ENCODE measurements around the gene SPEF1. TPM values are rescaled to one million over a fixed set of nuclear protein-coding genes. Genes with fewer than 3 reads are reported as not detected.
A peak's percentile ranks its signal among the peaks of the same experiment; 100 is the strongest.
"Not testable (repeated sequence)": the region's sequence is repeated elsewhere in the genome, so short reads cannot be mapped to it uniquely, and the experiment has no call there.

Gene SPEF1
- total and polyA plus RNA-seq, 4 donors: 2.8 to 11.4 (median 9.1) TPM

DNA sequence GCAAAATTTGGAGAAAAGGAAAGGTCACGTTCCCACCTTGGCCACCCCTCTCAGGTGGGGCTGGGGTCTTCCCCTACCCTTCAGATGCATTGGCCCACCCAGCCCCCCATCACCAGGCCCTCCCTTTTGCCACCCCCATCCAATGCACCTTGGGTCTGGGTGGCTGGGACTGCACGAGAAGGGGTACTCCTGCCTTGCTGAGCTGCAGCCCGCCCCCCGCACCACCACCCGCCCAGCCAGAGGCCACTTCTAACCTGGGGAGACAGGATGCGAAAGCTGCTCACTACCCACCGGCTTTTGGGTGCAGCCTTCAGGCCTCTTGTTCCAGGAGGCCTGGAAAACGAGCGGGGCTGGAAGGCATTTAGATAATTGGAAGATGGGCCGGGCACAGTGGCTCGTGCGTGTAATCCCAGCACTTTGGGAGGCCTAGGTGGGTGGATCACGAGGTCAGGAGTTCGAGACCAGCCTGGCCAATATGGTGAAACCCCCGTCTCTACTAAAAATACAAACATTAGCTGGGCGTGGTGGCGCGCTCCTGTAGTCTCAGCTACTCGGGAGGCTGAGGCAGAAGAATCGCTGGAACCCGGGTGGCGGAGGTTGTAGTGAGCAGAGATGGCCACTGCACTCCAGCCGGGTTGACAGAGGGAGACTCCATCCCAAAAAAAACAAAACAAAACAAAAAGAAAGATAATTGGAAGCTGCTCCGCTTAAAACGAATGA is 13.6 kb upstream of the SPEF1 start:
- WGBS (ENCODE audit: insufficient coverage): 90% methylated on average over 9 of the region's 25 CpGs
- Histone ChIP-seq H3K9me3 (ENCODE audit: control insufficient read depth, insufficient read depth, low read length) (no peaks in the 10 kb centered on the region), H3K27ac (ENCODE audit: low read depth, low read length) (peak overlapping the region; percentile 97), H3K36me3 (ENCODE audit: control insufficient read depth, insufficient read depth, low read length) (peaks cover 7% of the 10 kb centered on the region), H3K4me1 (ENCODE audit: control insufficient read depth, insufficient read depth, low read length) (peaks cover 49% of the 10 kb centered on the region), H3K27me3 (ENCODE audit: control insufficient read depth, insufficient read depth, low read length) (no peaks in the 10 kb centered on the region), H3K4me3 (ENCODE audit: low read depth, low read length) (peak overlapping the region; percentile 97)
- no peak for DNase-seq (ENCODE audit: low read depth in 4 of 6, low spot score in 6 of 6)

DNA sequence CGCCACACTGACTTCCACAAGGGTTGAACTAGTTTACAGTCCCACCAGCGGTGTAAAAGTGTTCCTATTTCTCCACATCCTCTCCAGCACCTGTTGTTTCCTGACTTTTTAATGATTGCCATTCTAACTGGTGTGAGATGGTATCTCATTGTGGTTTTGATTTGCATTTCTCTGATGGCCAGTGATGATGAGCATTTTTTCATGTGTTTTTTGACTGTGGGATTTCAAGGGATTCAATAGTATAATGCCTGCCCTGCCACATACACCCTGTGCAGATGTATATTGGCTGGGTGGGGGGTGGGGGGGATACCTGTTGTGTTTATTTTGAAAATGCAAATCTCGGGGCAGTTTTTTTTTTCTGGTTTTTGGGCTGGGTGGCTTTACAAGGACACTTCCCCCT is 12.9 kb upstream of the SPEF1 start:
- not testable (repeated sequence) for DNase-seq (ENCODE audit: low read depth in 4 of 6, low spot score in 6 of 6); H3K36me3 ChIP-seq (ENCODE audit: control insufficient read depth, insufficient read depth, low read length); H3K27me3 ChIP-seq (ENCODE audit: control insufficient read depth, insufficient read depth, low read length); H3K9me3 ChIP-seq (ENCODE audit: control insufficient read depth, insufficient read depth, low read length); H3K4me3 ChIP-seq (ENCODE audit: low read depth, low read length); H3K27ac ChIP-seq (ENCODE audit: low read depth, low read length)
- WGBS (ENCODE audit: insufficient coverage): no CpG with 5 or more reads among the region's 3 CpGs
- peaks cover 42% of the 10 kb centered on the region for H3K4me1 ChIP-seq (ENCODE audit: control insufficient read depth, insufficient read depth, low read length)

DNA sequence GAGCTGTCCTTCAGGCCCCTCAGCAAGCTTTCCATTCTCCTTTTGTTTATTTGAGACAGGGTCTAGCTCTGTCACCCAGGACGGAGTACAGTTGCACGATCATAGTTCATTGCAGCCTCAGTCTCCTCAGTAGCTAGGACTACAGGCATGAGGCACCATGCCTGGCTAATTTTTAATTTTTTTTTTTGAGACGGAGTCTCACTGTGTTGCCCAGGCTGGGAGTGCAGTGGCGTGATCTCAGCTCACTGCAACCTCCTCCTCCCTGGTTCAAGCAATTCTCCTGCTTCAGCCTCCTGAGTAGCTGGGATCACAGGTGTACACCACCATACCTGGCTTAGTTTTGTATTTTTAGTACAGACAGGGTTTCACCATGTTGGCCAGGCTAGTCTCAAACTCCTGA is 8.0 kb upstream of the SPEF1 start:
- peaks cover 14% of the 10 kb centered on the region for H3K36me3 ChIP-seq (ENCODE audit: control insufficient read depth, insufficient read depth, low read length)
- peaks cover 23% of the 10 kb centered on the region for H3K4me1 ChIP-seq (ENCODE audit: control insufficient read depth, insufficient read depth, low read length)
- not testable (repeated sequence) for H3K27ac ChIP-seq (ENCODE audit: low read depth, low read length); H3K4me3 ChIP-seq (ENCODE audit: low read depth, low read length); H3K9me3 ChIP-seq (ENCODE audit: control insufficient read depth, insufficient read depth, low read length); H3K27me3 ChIP-seq (ENCODE audit: control insufficient read depth, insufficient read depth, low read length); DNase-seq (ENCODE audit: low read depth in 4 of 6, low spot score in 6 of 6)
- 89% methylated on average over 4 of the region's 4 CpGs for whole genome bisulfite sequencing (ENCODE audit: insufficient coverage)

DNA sequence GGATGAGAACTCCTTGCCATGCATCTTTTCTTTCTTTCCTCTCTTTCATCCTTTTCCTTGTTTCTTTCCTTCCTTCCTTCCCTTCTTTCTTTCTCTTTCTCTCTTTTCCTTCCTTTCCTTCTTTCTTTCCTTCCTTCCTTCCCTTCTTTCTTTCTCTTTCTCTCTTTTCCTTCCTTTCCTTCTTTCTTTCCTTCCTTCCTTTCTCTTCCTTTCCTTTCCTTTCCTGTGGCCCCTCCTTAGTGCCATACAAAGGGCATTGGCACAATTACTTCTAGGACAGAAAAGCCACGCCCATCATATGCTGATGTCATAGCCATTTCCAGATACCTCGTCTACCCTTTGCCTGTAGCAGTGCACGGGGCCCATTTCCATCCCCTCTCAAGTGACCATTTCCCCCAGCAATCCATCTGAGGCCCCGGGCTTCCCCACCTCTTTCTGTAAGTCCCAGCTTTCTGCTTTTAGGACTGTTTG is 7.5 kb upstream of the SPEF1 start:
- Histone ChIP-seq H3K9me3 (ENCODE audit: control insufficient read depth, insufficient read depth, low read length) (no peaks in the 10 kb centered on the region), H3K4me1 (ENCODE audit: control insufficient read depth, insufficient read depth, low read length) (peaks cover 28% of the 10 kb centered on the region), H3K4me3 (ENCODE audit: low read depth, low read length) (no peak overlapping the region), H3K27me3 (ENCODE audit: control insufficient read depth, insufficient read depth, low read length) (no peaks in the 10 kb centered on the region), H3K36me3 (ENCODE audit: control insufficient read depth, insufficient read depth, low read length) (peaks cover 19% of the 10 kb centered on the region), H3K27ac (ENCODE audit: low read depth, low read length) (no peak overlapping the region)
- no peak for DNase-seq (ENCODE audit: low read depth in 4 of 6, low spot score in 6 of 6)
- WGBS (ENCODE audit: insufficient coverage): 58% methylated on average over 4 of the region's 4 CpGs

DNA sequence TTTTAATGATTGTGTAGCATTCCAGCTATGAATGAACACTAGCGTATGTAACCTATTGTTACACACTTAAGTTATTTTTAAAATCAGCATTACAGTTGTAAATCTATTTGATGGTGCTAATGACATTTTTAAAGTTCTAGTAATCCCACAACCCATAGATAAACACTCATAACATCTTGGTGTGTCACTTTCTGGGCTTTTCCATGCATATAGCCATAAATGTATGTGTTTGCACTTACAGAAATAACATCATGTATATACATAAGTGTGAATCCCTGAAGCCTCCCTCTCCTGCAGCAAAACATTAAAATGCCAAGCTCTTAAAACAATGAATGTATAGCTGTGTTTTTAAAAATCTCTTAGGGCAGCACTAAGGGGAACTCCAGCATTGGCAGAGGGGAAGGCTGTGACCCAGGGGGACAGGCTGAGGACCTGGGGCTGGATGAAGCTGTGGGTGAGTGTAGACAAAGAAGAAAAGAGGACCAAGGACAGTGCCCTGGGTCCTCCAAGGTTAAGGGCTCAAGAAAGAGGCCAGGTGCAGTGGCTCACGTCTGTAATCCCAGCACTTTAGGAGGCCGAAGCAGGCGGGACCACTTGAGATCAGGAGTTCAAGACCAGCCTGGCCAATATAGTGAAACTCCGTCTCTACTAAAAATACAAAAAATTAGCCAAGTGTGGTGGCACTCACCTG is 6.2 kb upstream of the SPEF1 start:
- no peaks in the 10 kb centered on the region for H3K9me3 ChIP-seq (ENCODE audit: control insufficient read depth, insufficient read depth, low read length)
- H3K27me3 ChIP-seq (ENCODE audit: control insufficient read depth, insufficient read depth, low read length): no peaks in the 10 kb centered on the region
- no peak overlapping the region for H3K27ac ChIP-seq (ENCODE audit: low read depth, low read length)
- peaks cover 37% of the 10 kb centered on the region for H3K4me1 ChIP-seq (ENCODE audit: control insufficient read depth, insufficient read depth, low read length)
- peaks cover 26% of the 10 kb centered on the region for H3K36me3 ChIP-seq (ENCODE audit: control insufficient read depth, insufficient read depth, low read length)
- peak overlapping the region; percentile 44 for H3K4me3 ChIP-seq (ENCODE audit: low read depth, low read length)
- WGBS (ENCODE audit: insufficient coverage): 91% methylated on average over 4 of the region's 5 CpGs
- no peak for DNase-seq (ENCODE audit: low read depth in 4 of 6, low spot score in 6 of 6)

DNA sequence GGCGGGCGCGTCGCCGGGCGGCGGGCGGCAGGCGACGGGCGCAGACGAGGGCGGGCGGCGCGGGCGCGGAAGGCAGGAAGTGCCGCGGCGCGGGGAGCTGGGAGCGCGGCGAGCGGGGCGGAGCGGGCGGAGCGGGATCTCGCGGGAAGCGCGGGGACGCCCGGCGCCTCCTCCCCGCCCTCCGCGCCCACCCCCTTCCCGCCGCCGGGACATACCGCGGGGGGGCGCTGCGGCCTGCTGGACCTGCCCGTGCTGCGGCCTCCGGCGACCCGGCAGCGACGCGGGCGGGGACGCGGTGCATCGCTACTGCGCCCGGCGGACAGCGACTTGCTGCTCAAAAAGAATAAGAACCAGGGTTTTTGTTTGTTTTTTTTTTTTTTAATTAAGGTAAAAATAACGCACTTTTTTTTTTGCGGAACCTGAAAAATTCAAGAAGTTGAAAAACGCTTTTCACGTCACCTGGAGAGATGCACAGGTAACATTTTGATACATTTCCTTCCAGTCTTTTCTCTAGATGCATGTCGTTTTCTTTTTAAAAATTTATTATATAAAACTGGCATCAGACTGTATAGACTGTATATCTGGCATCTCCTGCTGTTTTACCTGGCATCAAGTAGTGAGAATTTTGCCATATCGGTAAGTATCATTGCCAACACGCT is 5.5 kb upstream of the SPEF1 start, which contains the start of gene CENPB:
Gene CENPB (minus strand): TSS at position 76 of the 659 bp plus-strand sequence. CDS start 257 bp downstream, outside the sequence.
- DNase-seq (ENCODE audit: low read depth in 4 of 6, low spot score in 6 of 6): peak in 5 of 6 donors; percentile 77 to 96 (median 83)
- H3K4me3 ChIP-seq (ENCODE audit: low read depth, low read length): peak within 1 kb of the TSS; percentile 67
- peaks cover 37% of the 10 kb centered on the region for H3K4me1 ChIP-seq (ENCODE audit: control insufficient read depth, insufficient read depth, low read length)
- H3K36me3 ChIP-seq (ENCODE audit: control insufficient read depth, insufficient read depth, low read length): peaks cover 26% of the 10 kb centered on the region
- H3K9me3 ChIP-seq (ENCODE audit: control insufficient read depth, insufficient read depth, low read length): no peaks in the 10 kb centered on the region
- 0% methylated on average over 55 of the region's 70 CpGs for WGBS (ENCODE audit: insufficient coverage)
- H3K27me3 ChIP-seq (ENCODE audit: control insufficient read depth, insufficient read depth, low read length): no peaks in the 10 kb centered on the region
- peak within 1 kb of the TSS; percentile 75 for H3K27ac ChIP-seq (ENCODE audit: low read depth, low read length)

DNA sequence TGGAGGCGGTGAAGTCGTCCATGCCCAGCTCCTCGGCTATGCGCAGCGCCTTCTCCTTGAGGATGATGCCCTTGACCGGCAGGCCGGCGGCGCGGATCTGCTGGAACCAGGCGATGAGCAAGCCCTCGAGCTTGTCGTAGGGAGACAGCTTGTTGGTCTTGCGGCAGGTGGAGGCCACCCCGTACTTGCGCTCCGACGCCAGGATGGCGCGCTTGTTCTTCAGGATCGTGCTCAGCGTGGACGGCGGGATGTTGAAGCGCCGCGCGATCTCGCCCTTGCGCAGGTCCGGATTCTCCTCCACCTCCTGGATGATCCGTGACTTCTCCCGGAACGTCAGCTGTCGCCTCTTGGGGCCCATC is 4.9 kb upstream of the SPEF1 start:
- WGBS (ENCODE audit: insufficient coverage): under 1% methylated on average over 35 of the region's 35 CpGs
- peak overlapping the region; percentile 67 for H3K4me3 ChIP-seq (ENCODE audit: low read depth, low read length)
- H3K27me3 ChIP-seq (ENCODE audit: control insufficient read depth, insufficient read depth, low read length): no peaks in the 10 kb centered on the region
- peak in 2 of 6 donors; percentile 74 to 81 for DNase-seq (ENCODE audit: low read depth in 4 of 6, low spot score in 6 of 6)
- peak overlapping the region; percentile 75 for H3K27ac ChIP-seq (ENCODE audit: low read depth, low read length)
- peaks cover 26% of the 10 kb centered on the region for H3K36me3 ChIP-seq (ENCODE audit: control insufficient read depth, insufficient read depth, low read length)
- no peaks in the 10 kb centered on the region for H3K9me3 ChIP-seq (ENCODE audit: control insufficient read depth, insufficient read depth, low read length)
- H3K4me1 ChIP-seq (ENCODE audit: control insufficient read depth, insufficient read depth, low read length): peaks cover 43% of the 10 kb centered on the region

DNA sequence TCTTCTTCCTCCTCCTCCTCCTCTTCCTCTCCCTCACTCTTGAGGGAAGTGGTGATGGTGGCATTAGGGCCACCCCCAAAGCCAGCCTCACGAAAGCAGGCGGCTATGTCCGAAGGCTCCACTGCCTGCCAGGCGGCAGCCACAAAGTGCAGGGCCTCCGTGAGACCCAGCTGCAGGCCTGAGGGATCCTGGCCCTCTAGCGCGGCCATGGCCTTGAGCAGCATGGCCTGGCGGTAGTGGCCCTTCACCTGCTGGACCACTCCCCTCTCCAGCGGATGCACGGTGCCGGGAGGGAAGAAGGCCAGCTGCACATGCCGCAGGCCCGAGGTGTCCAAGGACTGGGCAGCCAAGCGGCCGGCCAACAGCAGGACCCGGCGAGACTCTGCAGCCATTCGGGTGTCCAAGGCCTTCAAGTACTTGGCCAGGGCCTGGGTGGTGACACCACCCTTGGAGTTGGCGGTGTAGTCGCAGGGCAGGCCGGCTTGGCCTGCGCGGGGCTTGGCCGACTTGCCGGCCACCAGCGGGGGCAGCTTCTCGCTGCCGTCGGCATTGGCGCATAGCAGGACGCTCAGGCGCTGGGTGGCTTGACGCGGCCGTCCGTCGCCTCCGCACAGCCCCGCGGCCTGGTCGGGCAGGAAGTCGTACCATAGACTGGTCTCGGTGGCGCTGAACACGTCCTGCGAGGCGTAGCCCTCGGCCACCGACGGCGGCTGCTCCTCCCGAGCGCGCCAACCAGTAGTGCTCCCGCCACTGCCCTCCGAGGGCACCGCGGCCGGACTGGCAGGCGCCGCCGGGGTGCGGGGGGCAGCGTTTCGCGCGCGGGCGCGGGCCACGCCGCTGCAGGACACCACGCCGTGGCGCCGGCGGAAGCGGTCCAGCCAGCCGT is 4.2 kb upstream of the SPEF1 start:
- Histone ChIP-seq H3K9me3 (ENCODE audit: control insufficient read depth, insufficient read depth, low read length) (no peaks in the 10 kb centered on the region), H3K27ac (ENCODE audit: low read depth, low read length) (no peak overlapping the region), H3K27me3 (ENCODE audit: control insufficient read depth, insufficient read depth, low read length) (no peaks in the 10 kb centered on the region), H3K4me3 (ENCODE audit: low read depth, low read length) (peak overlapping the region; percentile 67), H3K36me3 (ENCODE audit: control insufficient read depth, insufficient read depth, low read length) (peaks cover 26% of the 10 kb centered on the region), H3K4me1 (ENCODE audit: control insufficient read depth, insufficient read depth, low read length) (peaks cover 46% of the 10 kb centered on the region)
- no peak for DNase-seq (ENCODE audit: low read depth in 4 of 6, low spot score in 6 of 6)
- WGBS (ENCODE audit: insufficient coverage): 23% methylated on average over 79 of the region's 79 CpGs

DNA sequence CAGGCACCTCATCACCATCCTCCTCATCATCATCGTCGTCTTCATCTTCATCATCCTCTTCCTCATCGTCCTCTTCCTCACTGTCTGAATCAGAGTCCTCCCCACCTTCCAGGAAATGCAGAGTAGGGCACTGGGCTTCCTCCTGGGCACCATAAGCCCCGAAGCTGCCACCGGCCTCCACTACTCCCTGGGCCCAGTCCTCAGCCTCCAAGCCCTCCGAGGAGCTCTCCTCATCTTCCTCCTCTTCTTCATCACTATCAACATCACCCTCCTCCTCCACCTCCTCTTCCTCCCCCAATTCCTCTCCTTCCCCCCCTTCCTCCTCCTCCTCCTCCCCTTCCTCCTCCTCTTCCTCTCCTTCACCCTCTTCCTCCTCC is 3.6 kb upstream of the SPEF1 start:
- 91% methylated on average over 6 of the region's 6 CpGs for WGBS (ENCODE audit: insufficient coverage)
- Histone ChIP-seq H3K36me3 (ENCODE audit: control insufficient read depth, insufficient read depth, low read length) (peaks cover 26% of the 10 kb centered on the region), H3K9me3 (ENCODE audit: control insufficient read depth, insufficient read depth, low read length) (no peaks in the 10 kb centered on the region), H3K27me3 (ENCODE audit: control insufficient read depth, insufficient read depth, low read length) (no peaks in the 10 kb centered on the region), H3K4me3 (ENCODE audit: low read depth, low read length) (peak overlapping the region; percentile 27), H3K4me1 (ENCODE audit: control insufficient read depth, insufficient read depth, low read length) (peaks cover 46% of the 10 kb centered on the region), H3K27ac (ENCODE audit: low read depth, low read length) (no peak overlapping the region)
- DNase-seq (ENCODE audit: low read depth in 4 of 6, low spot score in 6 of 6): no peak

Data from spinal cord (tissue), 10 donors.